Measurements from ENCODE around the gene SAFB. TPM values are rescaled to one million over a fixed set of nuclear protein-coding genes. Genes with fewer than 3 reads are reported as not detected.

SAFB gene
- total RNA-seq, 2 experiments from 2014 or later = 195 to 200 TPM

DNA sequence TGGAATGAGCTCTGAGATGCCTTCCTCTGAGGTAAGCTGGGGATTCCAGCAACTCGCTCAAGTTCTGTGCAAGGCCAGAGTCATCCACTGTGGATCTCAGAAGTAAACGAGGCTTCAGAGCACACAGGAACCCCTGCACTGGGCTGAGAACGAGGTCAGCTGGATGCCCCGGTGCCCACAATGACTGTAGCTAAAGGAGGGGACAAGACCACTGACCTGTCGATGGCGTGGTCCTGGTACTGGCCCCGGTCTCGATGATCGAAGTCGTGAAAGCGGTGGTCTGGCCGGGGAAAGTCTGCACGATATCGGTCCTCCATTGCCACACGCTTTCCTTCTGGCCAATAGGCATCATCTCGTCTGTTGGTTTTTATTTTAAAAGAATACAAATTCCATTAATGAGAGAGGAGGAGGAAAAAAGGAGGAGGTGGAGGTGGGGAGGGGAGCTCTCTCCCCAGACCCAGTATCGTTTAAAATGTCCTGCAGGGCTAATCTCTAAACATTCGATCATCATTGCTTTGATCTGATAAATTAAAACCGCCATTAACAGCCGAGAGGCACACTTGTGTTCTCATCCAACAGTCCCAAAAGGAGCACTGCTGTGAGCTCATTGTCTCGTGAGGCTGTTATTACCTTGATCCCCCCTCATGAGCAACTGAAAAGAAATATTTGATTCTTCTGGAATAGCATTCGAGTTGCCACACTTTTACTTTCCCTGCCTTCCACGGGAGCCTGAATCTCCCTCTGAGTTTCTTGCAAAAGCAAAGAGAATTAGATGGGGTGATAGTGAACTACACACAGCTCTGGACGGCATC, 30.1 kb upstream of the SAFB start:
- intact Hi-C loops (cut with DNase I, micrococcal nuclease) = no loop called here
- no peak for DNase-seq
- TF ChIP-seq, protein P1, sequence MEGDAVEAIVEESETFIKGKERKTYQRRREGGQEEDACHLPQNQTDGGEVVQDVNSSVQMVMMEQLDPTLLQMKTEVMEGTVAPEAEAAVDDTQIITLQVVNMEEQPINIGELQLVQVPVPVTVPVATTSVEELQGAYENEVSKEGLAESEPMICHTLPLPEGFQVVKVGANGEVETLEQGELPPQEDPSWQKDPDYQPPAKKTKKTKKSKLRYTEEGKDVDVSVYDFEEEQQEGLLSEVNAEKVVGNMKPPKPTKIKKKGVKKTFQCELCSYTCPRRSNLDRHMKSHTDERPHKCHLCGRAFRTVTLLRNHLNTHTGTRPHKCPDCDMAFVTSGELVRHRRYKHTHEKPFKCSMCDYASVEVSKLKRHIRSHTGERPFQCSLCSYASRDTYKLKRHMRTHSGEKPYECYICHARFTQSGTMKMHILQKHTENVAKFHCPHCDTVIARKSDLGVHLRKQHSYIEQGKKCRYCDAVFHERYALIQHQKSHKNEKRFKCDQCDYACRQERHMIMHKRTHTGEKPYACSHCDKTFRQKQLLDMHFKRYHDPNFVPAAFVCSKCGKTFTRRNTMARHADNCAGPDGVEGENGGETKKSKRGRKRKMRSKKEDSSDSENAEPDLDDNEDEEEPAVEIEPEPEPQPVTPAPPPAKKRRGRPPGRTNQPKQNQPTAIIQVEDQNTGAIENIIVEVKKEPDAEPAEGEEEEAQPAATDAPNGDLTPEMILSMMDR (IDR thresholded peaks at IDR 0.05) = no peak

DNA sequence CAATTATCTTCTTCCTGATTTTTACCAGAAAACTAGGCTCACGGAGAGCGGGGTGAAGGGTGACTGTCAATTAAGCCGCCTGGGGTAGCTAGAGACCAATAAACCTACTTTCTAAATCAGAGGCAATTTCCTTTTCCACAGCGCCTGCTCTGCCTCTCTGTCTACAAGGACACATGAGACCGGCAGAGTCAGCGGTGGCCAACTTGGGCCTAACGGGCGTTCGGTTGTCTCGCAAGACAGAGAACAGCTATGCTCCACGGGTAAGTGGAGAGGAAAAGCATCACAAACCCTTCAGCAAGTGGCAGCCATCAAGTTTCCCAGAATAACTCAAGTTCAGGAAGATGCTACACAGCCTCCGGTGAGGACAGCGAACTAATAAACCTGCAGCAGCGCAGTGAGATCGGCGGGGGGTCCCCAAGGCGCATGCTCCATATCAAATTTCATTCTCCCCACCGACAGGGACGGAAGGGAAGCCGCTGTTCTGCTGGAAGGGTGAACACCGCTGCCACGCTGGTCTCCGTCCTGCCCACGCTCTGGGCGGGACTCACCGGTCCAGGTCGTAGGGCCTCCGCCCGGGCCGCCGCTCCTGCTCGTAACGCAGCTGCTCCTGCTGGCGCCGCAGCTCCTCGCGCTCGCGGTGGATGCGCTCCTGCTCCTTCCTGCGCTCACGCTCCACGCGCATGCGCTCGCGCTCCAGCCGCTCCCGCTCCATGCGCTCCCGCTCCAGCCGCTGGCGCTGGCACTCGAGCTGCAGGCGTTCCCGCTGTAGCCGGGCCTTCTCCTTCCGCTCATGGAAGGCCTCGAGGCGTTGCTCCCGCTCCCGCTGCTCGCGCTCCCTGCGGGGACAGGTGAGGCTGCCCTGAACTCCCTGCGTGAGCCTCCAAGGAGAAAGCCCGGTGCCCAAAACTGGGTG, 29.3 kb upstream of the SAFB start:
- H3K27me3 ChIP-seq (ENCODE audit: control insufficient read depth in 1 of 2, insufficient read depth in 2 of 2, low read length in 2 of 2) = no peaks in the 10 kb centered on the region
- H3K36me3 ChIP-seq (ENCODE audit: insufficient read depth, low read length) = peaks cover 97% of the 10 kb centered on the region
- Mint-ChIP-seq H3K27me3 (no peaks in the 10 kb centered on the region), H3K36me3 (ENCODE audit: low read depth) (peaks cover 95% of the 10 kb centered on the region), H3K4me3 (no peak overlapping the region), H3K9me3 (no peaks in the 10 kb centered on the region), H3K4me1 (ENCODE audit: low read depth) (peaks cover 5% of the 10 kb centered on the region), H3K27ac (no peak overlapping the region)
- no peak overlapping the region for H3K27ac ChIP-seq (ENCODE audit: low read depth in 1 of 2, low read length in 2 of 2)
- TF ChIP-seq, protein P1 (IDR thresholded peaks at IDR 0.05) = no peak
- H3K4me1 ChIP-seq (ENCODE audit: insufficient read depth, low read length) = no peaks in the 10 kb centered on the region
- H3K4me3 ChIP-seq (ENCODE audit: low read length) = no peak overlapping the region
- ChIA-PET CTCF (no interaction called here), POLR2A (no interaction called here)
- ATAC-seq (ENCODE audit: poor library complexity) (no peak), DNase-seq (no peak)
- H3K9me3 ChIP-seq (ENCODE audit: control insufficient read depth in 1 of 2, insufficient read depth in 1 of 2, low read length in 2 of 2) = no peaks in the 10 kb centered on the region
- intact Hi-C loops (cut with DNase I, micrococcal nuclease) = no loop called here

More for the DNA sequence above, 30.1 kb upstream of the SAFB start:
- H3K36me3 ChIP-seq (ENCODE audit: insufficient read depth, low read length) = peaks cover 97% of the 10 kb centered on the region
- H3K27ac Mint-ChIP-seq = no peak overlapping the region
- no peaks in the 10 kb centered on the region for H3K9me3 Mint-ChIP-seq
- no peak for ATAC-seq (ENCODE audit: poor library complexity)
- H3K9me3 ChIP-seq (ENCODE audit: control insufficient read depth in 1 of 2, insufficient read depth in 1 of 2, low read length in 2 of 2) = no peaks in the 10 kb centered on the region
- no peak overlapping the region for H3K4me3 Mint-ChIP-seq
- H3K4me3 ChIP-seq (ENCODE audit: low read length) = no peak overlapping the region
- H3K36me3 Mint-ChIP-seq (ENCODE audit: low read depth) = peaks cover 95% of the 10 kb centered on the region
- POLR2A ChIA-PET = interaction anchor here (1.1 kb wide), 1 partner anchor 30 kb away, joined by 3 read pairs; the partner anchor contains the start of gene SAFB
- no peak overlapping the region for H3K27ac ChIP-seq (ENCODE audit: low read depth in 1 of 2, low read length in 2 of 2)
- CTCF ChIA-PET = no interaction called here
- H3K27me3 ChIP-seq (ENCODE audit: control insufficient read depth in 1 of 2, insufficient read depth in 2 of 2, low read length in 2 of 2) = no peaks in the 10 kb centered on the region
- peaks cover 5% of the 10 kb centered on the region for H3K4me1 Mint-ChIP-seq (ENCODE audit: low read depth)
- H3K27me3 Mint-ChIP-seq = no peaks in the 10 kb centered on the region
- H3K4me1 ChIP-seq (ENCODE audit: insufficient read depth, low read length) = no peaks in the 10 kb centered on the region

DNA sequence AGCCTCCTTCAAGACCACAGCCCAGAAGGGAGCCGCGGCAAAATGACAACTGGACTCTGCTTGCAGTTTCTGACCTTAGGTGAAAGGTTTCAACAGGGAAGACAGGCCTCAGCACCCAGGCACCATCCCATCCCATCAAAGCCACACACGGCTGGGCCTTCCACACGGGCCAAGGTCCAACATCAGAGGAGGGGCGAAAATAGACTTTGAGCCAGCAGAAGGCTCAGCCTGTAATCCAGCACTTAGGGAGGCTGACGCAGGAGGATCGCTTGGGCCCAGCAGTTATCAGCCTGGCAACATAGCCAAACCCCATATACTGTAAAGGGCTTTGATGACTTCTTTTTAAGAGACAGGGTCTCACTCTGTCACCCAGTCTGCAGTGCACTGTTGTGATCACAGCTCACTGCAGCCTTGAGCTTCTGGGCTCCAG, 28.3 kb upstream of the SAFB start:
- Histone ChIP-seq H3K4me3 (ENCODE audit: low read length) (no peak overlapping the region), H3K27ac (ENCODE audit: low read depth in 1 of 2, low read length in 2 of 2) (no peak overlapping the region), H3K27me3 (ENCODE audit: control insufficient read depth in 1 of 2, insufficient read depth in 2 of 2, low read length in 2 of 2) (no peaks in the 10 kb centered on the region), H3K4me1 (ENCODE audit: insufficient read depth, low read length) (no peaks in the 10 kb centered on the region), H3K36me3 (ENCODE audit: insufficient read depth, low read length) (peaks cover 97% of the 10 kb centered on the region), H3K9me3 (ENCODE audit: control insufficient read depth in 1 of 2, insufficient read depth in 1 of 2, low read length in 2 of 2) (no peaks in the 10 kb centered on the region)
- intact Hi-C loops (cut with DNase I, micrococcal nuclease) = no loop called here
- TF ChIP-seq, protein P1 (IDR thresholded peaks at IDR 0.05) = no peak
- ATAC-seq (ENCODE audit: poor library complexity) (no peak), DNase-seq (no peak)
- peaks cover 95% of the 10 kb centered on the region for H3K36me3 Mint-ChIP-seq (ENCODE audit: low read depth)
- peaks cover 5% of the 10 kb centered on the region for H3K4me1 Mint-ChIP-seq (ENCODE audit: low read depth)
- H3K27ac Mint-ChIP-seq = no peak overlapping the region
- no peak overlapping the region for H3K4me3 Mint-ChIP-seq
- no peaks in the 10 kb centered on the region for H3K9me3 Mint-ChIP-seq
- no peaks in the 10 kb centered on the region for H3K27me3 Mint-ChIP-seq
- ChIA-PET POLR2A (interaction anchor here (1.2 kb wide), 1 partner anchor 9 kb away, joined by 3 read pairs; no protein-coding TSS in a partner anchor), CTCF (no interaction called here)
